ENCODE results near the gene GPSM1.

Gene GPSM1

GRCh38 chr9:136340356-136341041 is 13.2 kb downstream of the GPSM1 start:
- Histone ChIP-seq H3K36me3 (replicated peaks) (peaks cover 58% of the 10 kb centered on the region), H3K4me3 (ENCODE audit: low read depth, low read length) (no peak overlapping the region), H3K27ac (no peak overlapping the region), H3K27me3 (replicated peaks) (no peaks in the 10 kb centered on the region)
- DNase-seq = no peak
- TF ChIP-seq, protein P1, sequence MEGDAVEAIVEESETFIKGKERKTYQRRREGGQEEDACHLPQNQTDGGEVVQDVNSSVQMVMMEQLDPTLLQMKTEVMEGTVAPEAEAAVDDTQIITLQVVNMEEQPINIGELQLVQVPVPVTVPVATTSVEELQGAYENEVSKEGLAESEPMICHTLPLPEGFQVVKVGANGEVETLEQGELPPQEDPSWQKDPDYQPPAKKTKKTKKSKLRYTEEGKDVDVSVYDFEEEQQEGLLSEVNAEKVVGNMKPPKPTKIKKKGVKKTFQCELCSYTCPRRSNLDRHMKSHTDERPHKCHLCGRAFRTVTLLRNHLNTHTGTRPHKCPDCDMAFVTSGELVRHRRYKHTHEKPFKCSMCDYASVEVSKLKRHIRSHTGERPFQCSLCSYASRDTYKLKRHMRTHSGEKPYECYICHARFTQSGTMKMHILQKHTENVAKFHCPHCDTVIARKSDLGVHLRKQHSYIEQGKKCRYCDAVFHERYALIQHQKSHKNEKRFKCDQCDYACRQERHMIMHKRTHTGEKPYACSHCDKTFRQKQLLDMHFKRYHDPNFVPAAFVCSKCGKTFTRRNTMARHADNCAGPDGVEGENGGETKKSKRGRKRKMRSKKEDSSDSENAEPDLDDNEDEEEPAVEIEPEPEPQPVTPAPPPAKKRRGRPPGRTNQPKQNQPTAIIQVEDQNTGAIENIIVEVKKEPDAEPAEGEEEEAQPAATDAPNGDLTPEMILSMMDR (IDR thresholded peaks at IDR 0.05; ENCODE audit: low read depth, low read length, missing control alignments) = no peak
- in situ Hi-C loops (cut with HindIII; ENCODE audit: low pct_ligation_motif_present, low sequenced_read_pairs) = no loop called here

GRCh38 chr9:136341042-136341655 is 13.8 kb downstream of the GPSM1 start:
- H3K27me3 ChIP-seq (replicated peaks) = no peaks in the 10 kb centered on the region
- TF ChIP-seq, protein P1 (IDR thresholded peaks at IDR 0.05; ENCODE audit: low read depth, low read length, missing control alignments) = no peak
- no peak overlapping the region for H3K27ac ChIP-seq
- H3K4me3 ChIP-seq (ENCODE audit: low read depth, low read length) = no peak overlapping the region
- no peak for DNase-seq
- peaks cover 58% of the 10 kb centered on the region for H3K36me3 ChIP-seq (replicated peaks)
- in situ Hi-C loops (cut with HindIII; ENCODE audit: low pct_ligation_motif_present, low sequenced_read_pairs) = no loop called here

DNA sequence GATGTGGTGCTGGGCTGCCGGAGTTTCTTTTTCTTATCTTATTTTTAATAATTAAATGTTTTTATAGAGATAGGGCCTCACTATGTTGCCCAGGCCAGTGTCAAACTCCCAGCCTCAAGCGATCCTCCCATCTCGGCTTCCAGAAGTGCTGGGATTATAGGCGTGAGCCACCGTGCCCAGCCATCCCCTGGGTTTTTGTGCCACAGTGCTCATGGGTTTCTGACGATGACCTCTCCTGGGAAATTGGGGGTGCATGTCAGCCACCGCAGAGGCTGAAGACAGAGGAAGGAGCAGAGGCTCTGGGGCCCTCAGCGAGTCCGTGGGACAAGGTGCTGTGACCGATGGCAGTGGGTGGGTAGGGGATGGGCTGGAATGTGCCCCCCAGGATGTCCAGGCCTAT is 14.4 kb downstream of the GPSM1 start:
- Histone ChIP-seq H3K4me3 (ENCODE audit: low read depth, low read length) (no peak overlapping the region), H3K27me3 (replicated peaks) (no peaks in the 10 kb centered on the region), H3K36me3 (replicated peaks) (peaks cover 52% of the 10 kb centered on the region), H3K27ac (no peak overlapping the region)
- DNase-seq = no peak
- TF ChIP-seq, protein P1 (IDR thresholded peaks at IDR 0.05; ENCODE audit: low read depth, low read length, missing control alignments) = no peak
- in situ Hi-C loops (cut with HindIII; ENCODE audit: low pct_ligation_motif_present, low sequenced_read_pairs) = no loop called here

DNA sequence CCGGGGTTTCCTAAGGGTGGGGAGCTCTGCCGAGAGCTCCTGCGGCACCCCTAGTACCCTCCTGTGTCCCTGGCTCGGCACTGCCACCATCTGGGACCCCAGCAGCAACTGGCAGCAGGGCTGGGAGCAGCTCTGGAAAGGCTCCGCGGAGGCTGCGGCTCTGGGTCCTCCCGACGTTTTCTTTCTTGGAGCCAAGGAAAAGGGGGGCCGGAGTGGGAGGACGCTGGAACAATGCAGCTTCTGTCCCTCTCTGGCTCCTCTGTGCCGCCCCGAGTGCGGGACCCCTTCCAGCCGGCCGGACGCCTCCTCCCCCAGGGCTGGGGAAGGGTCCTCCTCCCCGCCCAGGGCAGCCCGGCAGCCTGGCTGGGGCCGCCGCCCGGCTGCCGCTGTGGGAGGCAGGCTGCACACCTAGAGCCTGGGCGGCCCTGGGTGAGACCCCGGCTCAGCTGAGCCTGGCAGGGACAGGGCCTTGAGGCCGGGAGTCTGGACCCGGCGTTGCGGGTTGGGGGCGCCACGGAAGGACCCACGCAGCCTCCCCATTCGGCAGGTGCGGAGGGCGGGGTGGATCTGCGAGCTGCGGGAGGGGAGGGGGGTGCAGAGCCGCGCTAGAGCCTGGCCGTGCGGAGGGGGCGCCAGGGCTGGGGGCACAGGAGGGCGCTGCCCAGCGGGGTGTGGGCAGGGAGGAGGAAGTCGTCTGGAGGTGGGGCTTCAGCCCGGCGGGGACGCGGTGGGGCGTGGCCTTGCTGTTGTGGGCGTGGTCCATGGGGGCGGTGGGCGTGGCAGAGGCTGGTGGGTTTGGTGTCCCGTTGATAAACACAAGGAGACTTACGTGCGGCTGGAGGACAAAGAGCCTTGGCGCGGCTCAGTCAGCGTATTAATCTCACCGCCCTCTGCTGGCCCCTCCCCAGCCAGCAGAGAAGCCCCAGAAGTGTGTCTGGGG is 15.1 kb downstream of the GPSM1 start:
- Histone ChIP-seq H3K36me3 (replicated peaks) (peaks cover 45% of the 10 kb centered on the region), H3K4me3 (ENCODE audit: low read depth, low read length) (peak overlapping the region; percentile 32), H3K27ac (no peak overlapping the region), H3K27me3 (replicated peaks) (no peaks in the 10 kb centered on the region)
- TF ChIP-seq, protein P1 (IDR thresholded peaks at IDR 0.05; ENCODE audit: low read depth, low read length, missing control alignments) = peak; percentile 12
- peak; percentile 43 for DNase-seq
- in situ Hi-C loops (cut with HindIII; ENCODE audit: low pct_ligation_motif_present, low sequenced_read_pairs) = no loop called here

- in situ Hi-C loops (cut with HindIII; ENCODE audit: low pct_ligation_motif_present, low sequenced_read_pairs) = no loop called here
- TF ChIP-seq, protein P1 (IDR thresholded peaks at IDR 0.05; ENCODE audit: low read depth, low read length, missing control alignments) = no peak
- Histone ChIP-seq H3K27ac (no peak overlapping the region), H3K4me3 (ENCODE audit: low read depth, low read length) (no peak overlapping the region), H3K36me3 (replicated peaks) (peaks cover 36% of the 10 kb centered on the region), H3K27me3 (replicated peaks) (no peaks in the 10 kb centered on the region)
- DNase-seq = no peak
Measured at GRCh38 chr9:136343121-136343883, 16.0 kb downstream of the GPSM1 start.
